DLD1 (cell line): ENCODE results near the gene ANO3.
"Not testable (repeated sequence)": the region's sequence is repeated elsewhere in the genome, so short reads cannot be mapped to it uniquely, and the experiment has no call there.

Source experiments
- in situ Hi-C: cut with HindIII; loops from 2 replicates; pipeline ENCODE4 v1.10.0; 2017; ENCODE audit warnings: low sequenced_read_pairs

The ANO3 gene

DNA sequence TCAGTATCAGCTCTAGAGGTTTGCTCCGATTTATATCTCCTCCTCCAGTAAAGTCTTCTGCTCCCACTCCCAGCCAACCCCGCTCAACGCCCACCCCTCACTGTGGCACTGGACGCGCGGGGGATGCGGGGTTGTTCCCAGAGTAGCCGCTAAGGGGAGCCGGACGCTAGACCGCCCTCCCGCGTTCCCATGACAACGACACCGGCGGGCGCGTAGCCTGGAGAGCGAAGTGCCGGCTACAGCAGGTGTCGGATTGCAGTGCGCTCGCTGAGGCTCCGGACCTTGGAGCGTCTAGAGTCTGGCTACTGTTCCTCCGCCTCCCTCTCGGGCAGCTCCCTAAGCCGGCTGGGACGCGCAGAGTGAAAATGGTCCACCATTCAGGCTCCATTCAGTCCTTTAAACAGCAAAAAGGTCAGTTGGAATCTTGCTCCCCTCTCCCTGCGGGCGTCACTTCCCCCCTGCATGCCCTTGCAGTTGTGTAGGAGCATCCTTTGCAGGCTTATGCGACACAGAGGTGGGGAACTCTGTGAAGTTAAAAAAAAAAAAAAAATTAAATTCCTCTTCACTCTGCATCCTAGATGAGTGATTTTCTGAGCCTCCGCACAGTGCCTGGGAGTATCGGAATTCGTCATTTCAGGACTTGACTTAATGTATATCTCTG, at the start of gene ANO3:
Gene ANO3 (plus strand): TSS at position 220 of the 661 bp plus-strand sequence. CDS start 146 bp downstream, at position 366.
- in situ Hi-C loops, result no loop called here

DNA sequence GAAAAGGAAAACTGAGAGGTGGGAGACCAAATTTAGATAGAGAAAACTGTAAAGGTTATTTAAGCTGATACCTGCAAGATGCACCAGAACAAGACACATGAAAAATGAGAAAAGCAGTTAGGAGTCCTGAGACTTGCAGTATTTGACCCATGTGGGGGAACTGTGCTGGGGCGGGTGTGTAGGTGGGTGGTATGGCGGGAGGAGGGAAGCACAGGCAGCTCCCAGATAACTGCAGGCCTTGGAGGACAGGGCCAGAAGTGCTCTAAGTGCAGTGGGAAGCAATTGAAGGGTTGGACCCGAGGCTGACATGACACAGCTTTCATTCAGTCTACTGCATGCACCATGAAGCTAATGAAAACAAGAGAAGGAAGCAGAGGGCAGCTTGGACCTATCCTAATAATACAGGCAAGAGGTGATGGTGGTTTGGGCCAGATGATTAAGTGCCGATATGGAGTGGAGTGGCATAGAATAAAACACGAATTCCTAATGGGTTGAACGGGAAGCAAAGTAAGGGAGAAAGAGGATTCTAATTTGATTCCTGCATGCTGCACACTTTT, 48.0 kb upstream of the ANO3 start:
- in situ Hi-C loops, result no loop called here

DNA sequence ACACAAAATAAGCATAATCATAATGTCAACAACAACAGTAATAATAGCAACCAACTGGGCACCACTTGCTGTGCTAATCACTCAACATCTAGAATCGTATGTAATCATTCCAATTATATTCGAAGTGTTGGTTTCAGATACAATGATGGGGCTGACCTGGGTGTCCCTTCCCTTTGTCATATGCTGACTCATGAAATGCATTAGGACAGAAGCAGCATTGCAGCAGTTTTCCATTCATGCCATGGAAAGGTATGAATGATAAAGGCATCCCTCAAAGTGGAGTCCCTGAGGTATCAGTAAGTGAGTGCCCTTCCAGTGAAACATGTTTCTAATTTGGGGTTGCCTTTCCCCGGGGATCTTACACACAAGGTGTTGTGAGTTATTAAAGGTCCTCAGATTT, 46.3 kb upstream of the ANO3 start:
- in situ Hi-C loops, result no loop called here

DNA sequence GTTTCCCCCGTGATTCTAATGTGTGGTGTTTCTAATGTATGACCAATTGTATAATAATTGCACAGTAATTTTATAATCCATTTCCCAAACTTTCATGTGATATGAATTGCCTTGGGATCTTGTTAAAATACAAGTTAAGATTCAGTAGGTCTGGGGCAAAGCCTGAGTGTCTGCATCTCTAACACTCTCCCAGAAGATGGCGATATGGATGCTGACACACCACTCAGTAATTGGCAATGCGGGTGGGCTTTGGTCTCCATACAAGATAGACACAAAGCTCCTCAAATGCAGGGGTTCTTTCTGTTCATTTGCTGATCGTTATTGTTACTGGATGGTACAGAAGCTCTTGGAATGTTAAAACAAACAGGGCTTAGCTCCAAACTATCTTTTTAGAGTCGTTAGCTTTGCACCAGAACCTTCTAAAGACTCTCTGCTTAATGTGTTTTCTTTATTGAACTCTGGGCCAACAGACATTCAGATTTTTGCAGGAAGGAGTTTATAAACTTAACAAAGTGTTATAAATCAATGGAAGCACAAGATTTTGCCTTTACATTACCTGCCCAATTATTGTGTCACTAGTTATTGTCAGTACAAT, 45.4 kb upstream of the ANO3 start:
- in situ Hi-C loops, result no loop called here

DNA sequence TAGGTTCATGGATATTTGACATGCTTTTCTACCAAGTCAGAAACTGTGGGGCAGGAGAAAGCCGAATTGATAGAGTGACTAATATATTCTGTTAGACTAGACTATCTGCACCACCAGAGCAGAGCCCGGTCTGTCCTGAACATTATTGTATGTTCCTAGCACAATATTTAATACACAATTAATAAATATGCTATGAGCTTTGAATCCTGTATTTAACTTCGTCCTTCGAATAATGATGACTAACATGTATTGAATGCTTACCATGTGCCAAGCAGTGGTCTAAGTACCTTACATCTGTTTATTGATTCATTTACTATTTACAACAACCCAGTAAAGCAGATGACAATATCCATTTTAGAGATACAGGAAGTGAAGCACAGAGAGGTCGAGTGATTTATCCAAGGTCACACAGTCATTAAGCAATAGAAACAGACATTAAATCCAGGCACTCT, 44.8 kb upstream of the ANO3 start:
- in situ Hi-C loops, result no loop called here

DNA sequence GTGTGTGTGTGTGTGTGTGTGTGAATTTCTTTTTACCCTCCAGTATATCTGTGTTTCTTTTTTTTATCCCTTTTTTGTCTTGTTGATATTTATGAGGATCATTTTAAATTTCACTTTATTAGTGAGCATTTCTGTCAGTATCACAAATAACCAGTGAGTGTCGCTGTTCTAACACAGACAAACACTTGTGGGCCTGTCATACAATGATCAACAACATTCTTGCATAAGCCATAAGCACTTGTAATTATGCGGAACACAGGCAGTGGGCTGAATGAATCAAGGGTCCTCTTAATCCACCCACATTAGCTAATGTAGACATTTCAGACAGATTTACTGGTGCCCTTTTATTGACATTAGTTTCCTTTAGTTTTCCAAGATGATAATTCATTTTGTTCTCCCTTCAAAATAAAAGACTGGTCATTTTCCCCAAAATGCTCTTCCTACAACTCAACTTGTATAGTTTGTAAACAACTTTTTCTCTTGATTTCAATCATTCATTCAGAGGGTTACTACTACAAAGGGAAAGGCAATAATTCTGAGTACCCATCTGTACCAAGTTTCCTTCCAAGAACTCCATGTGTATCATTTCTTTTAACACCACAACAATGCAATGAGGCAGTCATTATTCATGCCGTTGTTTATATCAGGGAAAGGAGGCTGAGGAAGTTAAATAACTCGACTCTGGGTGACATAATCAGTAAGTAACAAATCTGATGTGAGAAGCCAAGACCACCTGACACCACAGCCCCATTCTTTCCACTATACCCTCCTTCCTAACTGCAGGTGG, 34.5 kb upstream of the ANO3 start:
- in situ Hi-C loops, result no loop called here

DNA sequence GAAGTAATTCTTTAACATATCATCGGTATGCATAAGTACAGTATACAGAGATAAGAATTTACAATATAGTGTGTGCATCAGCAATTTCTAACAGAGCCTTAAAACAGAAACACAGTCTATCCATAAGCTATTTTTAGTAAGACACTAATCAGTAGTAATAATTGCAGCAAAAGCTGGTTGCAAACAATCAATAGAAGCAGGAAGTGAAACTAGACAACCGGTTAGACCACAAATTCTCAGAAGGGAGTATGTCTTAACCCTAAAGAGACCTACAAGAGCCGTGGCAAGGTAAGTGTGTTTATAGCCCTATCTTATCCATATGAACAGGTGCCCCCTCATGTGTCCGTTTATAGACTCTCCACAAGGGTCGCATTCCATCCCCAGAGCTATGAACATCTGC, 15.6 kb upstream of the ANO3 start:
- in situ Hi-C loops, result not testable (repeated sequence)

DNA sequence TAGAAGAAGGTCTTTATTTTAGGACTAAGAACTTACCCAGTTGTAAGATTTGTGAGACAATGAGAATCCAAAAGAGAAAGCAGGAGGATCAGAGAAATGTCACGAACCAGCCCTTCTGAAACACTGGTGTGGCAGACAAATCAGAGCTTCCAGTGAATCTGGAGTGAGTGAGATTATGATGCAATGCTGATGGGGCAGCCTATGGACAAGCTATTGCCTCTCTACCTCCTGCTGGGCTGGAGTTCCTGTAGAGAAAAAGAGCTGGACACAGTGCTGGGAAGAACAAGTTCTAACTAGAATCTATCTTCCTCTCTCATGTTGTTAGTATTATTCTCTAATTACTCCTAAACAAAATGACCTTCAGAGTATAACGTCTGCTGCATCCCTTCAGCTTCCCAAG, 12.0 kb upstream of the ANO3 start:
- in situ Hi-C loops, result no loop called here

DNA sequence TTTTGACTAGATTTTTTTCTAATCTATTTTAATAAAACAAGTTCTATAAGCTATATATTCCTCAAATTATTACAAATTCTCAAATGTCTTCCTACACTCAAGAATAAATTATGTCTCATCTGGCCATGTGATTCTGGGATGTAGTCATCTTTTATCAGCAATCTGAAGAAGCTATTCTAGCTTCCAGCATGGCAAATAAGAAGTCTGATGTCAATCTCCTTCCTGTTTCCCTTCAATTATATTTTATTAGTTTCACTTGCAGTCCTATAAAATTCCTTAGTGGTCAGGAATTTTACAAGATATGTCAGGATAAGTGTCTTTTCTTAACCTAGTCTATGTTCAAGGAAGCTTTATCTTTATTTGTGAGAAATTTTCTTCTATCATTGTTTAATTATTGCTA, 10.4 kb upstream of the ANO3 start:
- in situ Hi-C loops, result no loop called here

DNA sequence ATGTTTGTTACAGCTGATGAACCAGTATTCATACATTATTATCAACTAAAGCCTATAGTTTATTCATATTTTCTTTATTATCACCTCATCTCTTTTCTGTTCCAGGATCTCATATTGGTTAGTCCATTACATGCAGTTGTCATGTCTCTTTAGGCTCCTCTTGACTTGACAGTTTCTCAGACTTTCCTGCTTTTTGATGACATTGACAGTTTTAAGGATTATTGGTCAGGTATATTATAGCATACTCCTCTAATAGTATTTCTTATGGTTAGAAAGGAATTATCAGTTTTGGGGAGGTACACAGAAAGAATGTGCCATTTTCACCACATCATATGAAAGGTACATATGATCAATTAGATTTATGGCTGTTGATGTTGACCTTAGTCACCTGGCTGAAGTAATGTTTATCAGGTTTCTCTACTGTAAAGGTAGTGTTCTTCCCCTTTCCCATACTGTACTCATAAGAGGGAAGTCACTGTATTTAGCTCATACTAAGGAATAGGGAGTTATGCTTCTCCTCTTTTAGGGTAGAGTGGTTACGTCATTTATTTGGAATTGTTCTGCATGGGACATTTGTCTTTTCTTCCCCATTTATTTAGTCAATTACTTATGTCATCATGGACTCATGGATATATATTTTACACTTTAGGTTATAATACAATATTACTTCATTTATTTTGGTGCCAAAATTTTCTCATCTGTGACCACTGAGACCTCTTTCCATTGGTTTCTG, 9.4 kb upstream of the ANO3 start:
- in situ Hi-C loops, result no loop called here

DNA sequence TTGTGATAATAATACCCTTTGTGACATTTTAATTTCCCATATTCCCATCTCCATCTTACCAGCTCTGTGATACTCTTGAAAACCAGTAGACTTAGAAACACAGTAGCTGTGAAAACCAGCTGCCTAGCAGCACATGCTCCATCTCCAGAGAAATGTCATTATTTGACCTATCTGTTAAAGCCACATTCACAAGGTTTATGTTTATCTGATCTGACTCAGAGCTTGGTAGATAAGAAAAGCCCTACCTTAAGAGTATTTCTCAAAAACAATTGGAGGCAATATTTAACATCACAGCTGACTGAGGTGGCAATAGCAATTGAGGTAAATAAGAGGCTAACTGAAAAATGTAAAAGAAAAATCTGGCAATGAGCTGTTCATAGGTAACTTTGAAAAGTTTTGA, 8.1 kb upstream of the ANO3 start:
- in situ Hi-C loops, result no loop called here

DNA sequence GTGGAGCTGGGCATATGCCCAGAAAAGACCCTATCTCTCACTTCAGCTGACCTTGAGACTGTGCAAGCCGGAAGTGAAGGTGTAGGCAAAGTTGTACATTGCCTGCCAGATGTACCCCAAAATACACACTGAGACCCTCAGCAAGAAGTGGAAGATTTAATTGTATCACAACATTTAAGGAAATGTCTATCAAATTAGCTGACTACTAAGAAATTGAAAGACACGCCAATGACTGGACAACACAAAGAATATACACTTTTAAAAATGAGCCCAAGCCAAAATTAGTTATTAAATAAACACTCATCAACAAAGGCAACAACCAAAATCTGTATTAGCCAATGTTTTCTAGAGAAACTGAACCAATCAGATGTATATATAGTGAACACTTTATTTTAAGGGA, 7.7 kb upstream of the ANO3 start:
- in situ Hi-C loops, result no loop called here

DNA sequence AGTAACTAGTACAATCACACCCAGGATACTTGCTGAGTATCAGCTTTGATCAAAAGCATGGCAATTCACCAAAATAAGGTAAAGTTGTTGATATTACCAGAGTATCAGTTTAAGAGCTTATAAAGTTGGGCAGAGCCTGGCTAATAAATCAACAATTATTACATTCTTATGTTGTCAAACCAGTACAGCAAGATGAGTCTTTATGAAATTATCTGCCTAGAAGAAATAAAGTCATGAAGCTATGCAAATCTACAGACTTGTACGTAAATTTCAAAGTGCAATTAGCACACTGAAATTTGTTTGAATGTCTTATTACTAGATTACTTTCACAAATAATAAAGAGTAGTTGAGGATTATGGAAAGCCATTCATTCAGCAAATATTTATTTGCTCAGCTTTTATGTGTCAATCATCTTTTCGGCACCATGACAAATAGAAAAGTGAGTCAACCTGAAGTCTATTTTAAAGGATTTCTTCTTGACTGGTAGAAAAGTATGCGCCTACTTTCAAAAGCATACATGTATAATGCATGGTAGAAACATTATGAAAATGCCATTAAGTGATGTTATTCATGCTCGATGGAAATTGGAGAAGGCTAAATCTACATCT, 5.0 kb upstream of the ANO3 start:
- in situ Hi-C loops, result no loop called here

DNA sequence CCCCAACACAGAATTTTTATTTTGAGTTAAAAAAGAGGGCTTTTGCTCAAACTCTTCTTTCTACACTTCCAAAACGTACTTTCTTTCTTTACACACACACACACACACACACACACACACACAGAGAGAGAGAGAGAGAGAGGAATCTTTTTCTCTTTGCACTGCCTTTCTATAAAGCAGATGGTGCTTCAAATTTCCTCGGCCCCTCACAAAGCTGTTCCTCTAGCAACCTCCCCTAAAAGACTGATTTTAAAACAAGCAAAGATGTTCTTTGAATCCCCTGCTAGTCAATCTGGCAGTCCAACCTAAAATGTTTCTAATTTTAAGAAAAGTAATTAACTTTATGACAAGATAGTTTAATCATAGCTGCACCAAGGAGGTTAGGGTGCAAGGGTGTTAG, 2.7 kb upstream of the ANO3 start:
- in situ Hi-C loops, result no loop called here

DNA sequence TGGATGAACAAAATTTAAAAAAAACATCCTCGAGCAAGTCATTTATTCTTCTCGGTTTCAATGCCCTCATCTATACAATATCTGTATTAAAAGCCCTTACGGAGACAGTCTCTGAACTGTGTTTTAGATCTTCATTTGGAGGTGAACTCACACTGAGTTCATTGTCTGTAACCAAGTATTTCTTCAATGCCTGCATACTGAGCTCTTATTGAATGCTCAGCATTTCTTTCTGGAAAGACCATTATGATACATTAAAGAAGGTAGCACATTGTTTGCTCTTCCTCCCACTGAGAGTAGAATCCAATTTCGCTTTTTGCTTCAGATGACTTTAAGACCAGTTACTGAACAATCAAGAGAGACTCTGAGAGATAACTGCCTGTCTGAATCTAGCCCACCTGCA, 1.7 kb upstream of the ANO3 start:
- in situ Hi-C loops, result no loop called here

DNA sequence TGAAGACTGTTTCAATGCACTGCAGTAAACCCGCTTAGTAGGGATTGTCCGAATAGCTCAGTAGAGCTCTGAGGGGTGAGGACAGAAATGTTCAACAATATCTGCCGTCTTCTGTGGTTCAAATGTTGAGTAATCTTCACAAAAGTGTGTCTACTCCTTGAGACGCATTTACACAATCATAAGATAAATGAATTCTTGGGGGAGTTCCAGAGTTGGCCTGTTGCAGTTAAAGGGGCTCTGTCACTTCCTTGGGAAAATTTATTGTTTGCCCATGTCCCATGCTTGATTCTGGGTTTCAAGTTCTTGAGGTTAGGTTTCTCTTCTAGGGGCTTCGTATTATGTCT, 614 bp downstream of the ANO3 start:
- in situ Hi-C loops, result no loop called here

DNA sequence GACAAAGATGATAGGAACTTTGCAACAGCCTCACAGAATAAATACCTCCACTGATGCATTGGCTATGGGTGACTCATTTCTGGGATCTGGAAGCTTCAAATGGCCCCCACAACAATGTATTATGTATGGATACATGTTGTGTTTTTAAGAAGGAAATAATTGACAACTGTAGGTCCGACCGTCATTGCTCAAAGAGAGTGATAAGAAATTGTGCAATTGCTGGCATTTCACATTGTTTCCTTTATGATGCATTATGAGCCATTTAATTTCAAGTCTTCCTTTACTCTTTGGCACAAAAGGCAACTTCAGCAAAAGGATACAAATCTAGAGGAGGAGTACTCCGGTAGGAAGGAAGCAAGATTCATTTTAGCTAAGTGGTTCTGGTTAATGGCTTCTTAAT, 2.0 kb downstream of the ANO3 start:
- in situ Hi-C loops, result no loop called here

DNA sequence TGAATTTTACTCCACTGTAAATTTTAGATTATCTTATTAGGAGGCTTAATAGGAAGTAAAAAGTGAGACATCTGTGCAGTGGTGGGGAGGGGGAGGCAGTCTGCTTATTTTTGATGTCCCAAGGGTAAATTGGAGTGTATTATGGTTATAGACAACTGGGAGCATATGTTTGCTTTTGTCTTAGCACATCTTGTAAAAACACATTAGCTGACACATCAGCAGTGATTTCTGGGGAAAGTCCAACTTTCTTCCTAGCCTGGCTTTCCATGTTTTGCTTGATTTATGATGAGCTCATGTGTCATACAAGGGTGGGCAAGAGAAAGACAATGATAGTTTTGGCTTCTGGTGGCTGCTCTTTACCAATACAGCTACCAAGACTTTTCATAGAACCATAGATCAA, 4.0 kb downstream of the ANO3 start:
- in situ Hi-C loops, result no loop called here

DNA sequence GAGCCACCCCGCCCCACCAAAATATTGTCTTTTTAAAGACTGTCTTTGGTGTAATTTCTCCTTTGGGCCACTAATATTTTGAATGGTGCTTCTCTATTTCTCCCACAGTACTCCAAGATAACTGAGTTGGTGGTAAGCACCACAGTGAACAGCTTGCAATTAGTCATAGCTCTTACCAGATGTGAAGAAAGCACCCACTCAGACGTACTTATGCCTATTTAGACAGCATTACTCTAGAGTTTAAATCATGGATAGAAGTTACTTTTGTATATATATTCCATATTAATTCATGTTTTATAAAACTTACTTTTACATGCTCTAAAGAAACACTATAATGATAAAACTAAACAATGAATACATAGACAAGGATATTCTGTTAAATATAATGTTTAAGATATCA, 12.7 kb downstream of the ANO3 start:
- in situ Hi-C loops, result no loop called here

DNA sequence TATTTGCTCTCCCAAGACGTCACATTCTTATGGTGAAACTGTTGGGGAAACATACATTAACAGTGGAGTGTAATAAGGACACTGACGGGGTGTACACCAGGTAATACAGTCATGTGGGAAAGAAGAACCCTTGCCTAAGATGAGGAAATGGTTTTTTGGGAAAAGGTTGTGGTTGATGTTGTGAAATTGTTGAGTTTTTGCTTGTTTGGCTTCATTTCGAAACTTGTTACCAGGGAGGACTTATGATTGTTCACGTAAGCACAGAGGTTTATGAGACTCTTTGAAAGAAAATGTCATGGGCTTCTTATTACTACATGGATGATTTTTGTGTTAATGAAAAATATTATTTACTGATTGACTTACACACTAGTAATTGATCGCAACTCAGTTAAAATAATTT, 16.8 kb downstream of the ANO3 start:
- in situ Hi-C loops, result no loop called here

DNA sequence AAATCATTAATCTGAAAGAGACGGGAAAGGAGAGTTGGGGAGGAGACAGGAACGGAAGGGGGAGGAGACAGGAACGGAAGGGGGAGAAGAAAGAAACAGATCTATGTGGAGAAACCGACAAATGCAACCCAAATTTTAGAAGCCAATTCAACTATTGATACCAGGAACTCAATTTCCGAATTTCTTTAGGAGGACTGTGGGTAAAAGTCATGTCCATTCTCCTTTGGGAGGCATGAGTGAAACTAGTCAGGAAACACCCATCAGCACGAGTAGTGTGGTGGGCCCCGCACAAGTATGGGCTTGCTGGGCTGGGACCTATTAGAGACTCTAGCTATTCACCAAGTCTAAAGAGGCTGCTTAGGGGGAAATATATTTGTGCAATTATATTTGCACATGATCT, 18.1 kb downstream of the ANO3 start:
- in situ Hi-C loops, result no loop called here
